CD4-positive, alpha-beta T cell treated with Interleukin-6 for 4 hours (primary cell): ENCODE results near the gene ATP8B3.
A peak's percentile ranks its signal among the peaks of the same experiment; 100 is the strongest.

Source experiments
- DNase-seq: peaks from one replicate; pipeline ENCODE4 v3.0.0-alpha.2; 2020; ENCODE audit warnings: mixed read lengths

ATP8B3 gene

GRCh38 chr19:1811942-1812425 is at the start of gene ATP8B3:
ATP8B3 (minus strand) TSS chr19:1812276; CDS start chr19:1811736, 540 bp downstream.
- DNase-seq: no peak

- no peak for DNase-seq
These were observed 49.5 kb upstream of the ATP8B3 start for GRCh38 chr19:1861599-1862031.

GRCh38 chr19:1860821-1861598 is 48.9 kb upstream of the ATP8B3 start:
- DNase-seq: no peak

- DNase-seq: peak; percentile 71
These were observed 48.1 kb upstream of the ATP8B3 start for GRCh38 chr19:1860042-1860775.

- DNase-seq: no peak
These were observed 47.3 kb upstream of the ATP8B3 start for GRCh38 chr19:1859331-1859781.

GRCh38 chr19:1858412-1859081 is 46.5 kb upstream of the ATP8B3 start:
- no peak for DNase-seq

GRCh38 chr19:1857648-1858326 is 45.7 kb upstream of the ATP8B3 start:
- DNase-seq: no peak

- peak; percentile 45 for DNase-seq
These were observed 44.9 kb upstream of the ATP8B3 start for GRCh38 chr19:1856698-1857603.

- DNase-seq: no peak
These were observed 44.2 kb upstream of the ATP8B3 start for GRCh38 chr19:1856345-1856697.

GRCh38 chr19:1855828-1856255 is 43.8 kb upstream of the ATP8B3 start:
- peak; percentile 39 for DNase-seq

GRCh38 chr19:1855040-1855827 is 43.2 kb upstream of the ATP8B3 start:
- peak; percentile 92 for DNase-seq

- no peak for DNase-seq
These were observed 42.5 kb upstream of the ATP8B3 start for GRCh38 chr19:1854542-1855039.

- no peak for DNase-seq
These were observed 42.0 kb upstream of the ATP8B3 start for GRCh38 chr19:1854039-1854541.

GRCh38 chr19:1853295-1854038 is 41.4 kb upstream of the ATP8B3 start:
- DNase-seq: peak; percentile 80

- no peak for DNase-seq
These were observed 40.6 kb upstream of the ATP8B3 start for GRCh38 chr19:1852581-1853128.

GRCh38 chr19:1851654-1852580 is 39.8 kb upstream of the ATP8B3 start:
- peak; percentile 84 for DNase-seq

GRCh38 chr19:1850809-1851653 is 39.0 kb upstream of the ATP8B3 start:
- DNase-seq: peak; percentile 21
